KOPT-K1 (cell line): ENCODE measurements around the gene SURF4.
"Not testable (repeated sequence)": the region's sequence is repeated elsewhere in the genome, so short reads cannot be mapped to it uniquely, and the experiment has no call there.

Experiments used
- H3K27ac ChIP-seq: fragments of 200-600 bp; sonication (generic); 2 replicates; pipeline ENCODE4 v1.5.1; 2016; ENCODE audit warnings: antibody characterized with exemption, mild to moderate bottlenecking, low read depth, low read length; ENCODE audit not compliant: poor library complexity, severe bottlenecking
- H3K36me3 ChIP-seq: fragments of 200-600 bp; sonication (generic); 2 replicates; pipeline ENCODE4 v1.5.1; 2017; ENCODE audit warnings: antibody characterized with exemption, mild to moderate bottlenecking, low read length, moderate library complexity; ENCODE audit not compliant: insufficient read depth
- H3K9me3 ChIP-seq: fragments of 200-600 bp; sonication (generic); 2 replicates; pipeline ENCODE4 v1.5.1; 2017; ENCODE audit warnings: antibody characterized with exemption, low read length, mild to moderate bottlenecking; ENCODE audit not compliant: insufficient read depth, poor library complexity, severe bottlenecking

Gene SURF4

GRCh38 chr9:133404454-133405002, 28.7 kb upstream of the SURF4 start:
- Histone ChIP-seq H3K27ac (no peak overlapping the region), H3K36me3 (peaks cover 75% of the 10 kb centered on the region), H3K9me3 (no peaks in the 10 kb centered on the region)

DNA sequence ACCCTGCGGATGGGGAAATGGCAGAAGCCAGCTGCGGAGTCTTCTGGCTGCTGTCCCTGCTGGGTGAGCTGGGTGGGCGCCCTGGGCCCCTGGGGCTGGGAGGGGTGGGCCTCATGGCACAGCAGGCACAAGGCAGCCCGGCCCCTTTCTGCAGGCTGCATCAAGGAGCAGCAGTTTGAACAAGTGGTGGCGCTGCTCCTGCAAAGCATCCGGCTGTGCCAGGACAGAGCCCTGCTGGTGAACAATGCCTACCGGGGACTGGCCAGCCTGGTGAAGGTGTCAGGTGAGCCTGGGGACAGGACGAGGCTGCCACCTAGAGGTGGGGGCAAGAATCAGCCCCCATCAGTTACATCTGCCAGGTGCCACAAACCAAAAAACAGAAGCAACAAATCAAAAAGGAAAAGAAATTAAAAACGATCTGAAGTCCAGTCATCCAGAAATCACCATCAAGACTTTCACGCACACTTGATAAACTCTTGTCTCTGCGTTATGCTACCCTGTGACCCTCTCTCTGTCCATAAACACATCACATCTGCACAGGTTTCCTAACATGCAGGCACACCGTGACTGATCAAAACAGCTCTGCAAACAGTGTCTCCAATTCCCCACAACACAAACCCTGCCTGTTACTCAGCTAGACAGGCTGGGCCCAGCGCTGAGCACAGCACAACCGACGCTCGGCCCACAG, 28.1 kb upstream of the SURF4 start:
- Histone ChIP-seq H3K27ac (no peak overlapping the region), H3K9me3 (no peaks in the 10 kb centered on the region), H3K36me3 (peaks cover 69% of the 10 kb centered on the region)

DNA sequence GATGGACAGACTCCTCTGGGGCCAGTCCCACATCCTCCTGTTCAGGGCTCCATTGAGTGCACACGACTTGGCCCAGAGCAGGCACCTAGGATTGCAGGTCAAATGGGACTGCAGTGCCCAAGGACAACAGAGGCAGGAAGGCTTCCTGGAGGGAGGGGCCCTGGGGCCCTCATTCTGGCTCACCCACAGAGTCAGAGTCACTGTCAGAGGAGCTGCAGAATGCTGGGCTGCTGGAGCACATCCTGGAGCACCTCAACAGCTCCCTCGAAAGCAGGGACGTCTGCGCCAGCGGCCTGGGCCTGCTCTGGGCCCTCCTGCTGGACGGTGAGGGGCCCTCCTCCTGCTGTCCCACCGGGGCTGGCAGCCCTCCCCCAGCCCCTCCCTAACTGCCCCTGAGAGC, 26.8 kb upstream of the SURF4 start:
- Histone ChIP-seq H3K36me3 (peaks cover 59% of the 10 kb centered on the region), H3K27ac (no peak overlapping the region), H3K9me3 (no peaks in the 10 kb centered on the region)

DNA sequence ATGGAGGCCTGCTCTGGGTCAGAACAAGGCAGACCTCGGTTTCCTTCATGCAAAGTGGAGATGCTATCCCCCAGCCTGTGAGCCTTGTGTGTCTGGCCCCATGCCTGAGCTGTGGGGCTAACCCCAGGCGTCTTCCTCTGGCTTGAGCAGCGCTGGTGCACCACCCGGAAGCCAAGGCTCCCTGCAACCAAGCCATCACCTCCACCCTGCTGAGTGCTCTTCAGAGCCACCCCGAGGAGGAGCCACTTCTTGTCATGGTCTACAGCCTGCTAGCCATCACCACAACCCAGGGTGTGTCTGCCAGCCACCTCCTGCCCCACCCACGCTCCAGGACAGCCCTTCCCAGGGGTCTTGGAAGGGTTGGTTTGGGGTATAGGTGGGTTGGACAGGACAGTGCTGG, 25.7 kb upstream of the SURF4 start:
- Histone ChIP-seq H3K36me3 (peaks cover 48% of the 10 kb centered on the region), H3K9me3 (no peaks in the 10 kb centered on the region)

GRCh38 chr9:133400292-133400691, 24.4 kb upstream of the SURF4 start:
- Histone ChIP-seq H3K27ac (no peak overlapping the region), H3K36me3 (peaks cover 35% of the 10 kb centered on the region), H3K9me3 (no peaks in the 10 kb centered on the region)

More for the DNA sequence above, 25.7 kb upstream of the SURF4 start:
- H3K27ac ChIP-seq, result no peak overlapping the region

GRCh38 chr9:133397895-133398294, 22.0 kb upstream of the SURF4 start:
- Histone ChIP-seq H3K9me3 (no peaks in the 10 kb centered on the region), H3K36me3 (peaks cover 16% of the 10 kb centered on the region; the same call in 1 of the 2 replicates), H3K27ac (no peak overlapping the region)

GRCh38 chr9:133397370-133397769, 21.5 kb upstream of the SURF4 start:
- Histone ChIP-seq H3K27ac (no peak overlapping the region), H3K9me3 (no peaks in the 10 kb centered on the region), H3K36me3 (peaks cover 11% of the 10 kb centered on the region; the same call in 1 of the 2 replicates)

- Histone ChIP-seq H3K36me3 (peaks cover 6% of the 10 kb centered on the region; the same call in 1 of the 2 replicates), H3K27ac (no peak overlapping the region), H3K9me3 (no peaks in the 10 kb centered on the region)
These were observed 21.1 kb upstream of the SURF4 start for GRCh38 chr9:133396952-133397351.

- H3K36me3 ChIP-seq, result no peaks in the 10 kb centered on the region
- no peaks in the 10 kb centered on the region for H3K9me3 ChIP-seq
- H3K27ac ChIP-seq, result no peak overlapping the region
These were observed 18.9 kb upstream of the SURF4 start for GRCh38 chr9:133394687-133395271.

DNA sequence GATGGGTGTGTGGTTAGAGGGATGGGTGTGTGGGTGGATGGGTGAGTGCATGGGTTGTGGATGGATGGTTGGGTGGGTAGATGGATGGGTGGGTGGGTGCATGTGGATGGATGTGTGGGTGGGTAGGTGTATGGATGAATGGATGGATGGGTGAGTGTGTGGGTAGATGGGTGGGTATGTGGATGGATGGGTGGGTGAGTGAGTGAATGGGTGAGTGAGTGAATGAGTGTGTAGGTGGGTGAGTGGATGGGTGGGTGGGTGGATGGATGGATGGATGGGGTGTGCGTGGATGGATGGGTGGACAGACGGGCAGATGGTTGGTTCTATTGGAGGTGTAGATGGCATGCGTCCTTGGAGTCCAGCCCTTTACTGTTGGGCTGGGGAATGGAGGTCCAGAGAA, 17.5 kb upstream of the SURF4 start:
- Histone ChIP-seq H3K9me3 (no peaks in the 10 kb centered on the region), H3K36me3 (no peaks in the 10 kb centered on the region), H3K27ac (no peak overlapping the region)

DNA sequence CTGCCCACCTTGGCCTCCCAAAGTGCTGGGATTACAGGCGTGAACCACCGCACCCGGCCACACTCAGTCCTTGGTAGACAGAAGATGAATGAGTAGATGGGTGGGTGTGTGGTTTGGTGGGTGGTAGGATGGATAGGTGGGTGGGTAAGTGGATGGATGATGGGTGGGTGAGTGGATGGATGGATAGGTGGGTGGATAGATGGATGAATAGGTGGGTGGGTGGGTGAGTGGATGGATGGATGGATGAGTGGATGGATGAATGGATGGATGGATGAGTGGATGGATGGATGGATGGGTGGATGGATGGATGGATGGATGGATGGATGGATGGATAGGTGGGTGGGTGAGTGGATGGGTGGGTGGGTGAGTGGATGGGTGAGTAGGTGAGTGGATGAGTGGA, 16.4 kb upstream of the SURF4 start:
- H3K36me3 ChIP-seq, H3K27ac ChIP-seq: not testable (repeated sequence)

GRCh38 chr9:133391449-133391848, 15.6 kb upstream of the SURF4 start:
- H3K9me3 ChIP-seq, H3K36me3 ChIP-seq: not testable (repeated sequence)

More for the DNA sequence above, 16.4 kb upstream of the SURF4 start:
- not testable (repeated sequence) for H3K9me3 ChIP-seq

DNA sequence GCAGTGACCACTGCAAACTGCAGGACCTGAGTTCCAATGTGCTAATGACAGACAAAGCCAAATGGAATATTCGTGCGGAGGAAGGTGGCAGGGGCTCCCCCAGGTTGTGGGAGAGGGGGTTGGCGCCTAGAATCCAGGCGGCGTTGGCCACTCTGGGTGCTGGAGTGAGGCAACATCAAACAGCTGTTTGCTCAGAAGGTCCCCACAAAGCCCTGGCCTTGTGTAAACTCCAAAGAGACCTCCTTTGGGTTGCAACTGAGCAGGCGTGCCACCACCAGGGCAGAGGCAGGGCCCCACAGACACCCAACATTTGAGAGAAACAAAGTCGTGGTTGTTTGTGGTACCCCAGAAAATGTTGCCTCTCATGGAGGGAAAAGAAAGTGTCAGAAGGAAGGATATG, 14.9 kb upstream of the SURF4 start:
- Histone ChIP-seq H3K27ac (no peak overlapping the region), H3K9me3 (no peaks in the 10 kb centered on the region), H3K36me3 (no peaks in the 10 kb centered on the region)

More at GRCh38 chr9:133391449-133391848, 15.6 kb upstream of the SURF4 start:
- not testable (repeated sequence) for H3K27ac ChIP-seq

- no peak overlapping the region for H3K27ac ChIP-seq
- no peaks in the 10 kb centered on the region for H3K36me3 ChIP-seq
- H3K9me3 ChIP-seq, result no peaks in the 10 kb centered on the region
These were observed 13.7 kb upstream of the SURF4 start for GRCh38 chr9:133389562-133389961.

DNA sequence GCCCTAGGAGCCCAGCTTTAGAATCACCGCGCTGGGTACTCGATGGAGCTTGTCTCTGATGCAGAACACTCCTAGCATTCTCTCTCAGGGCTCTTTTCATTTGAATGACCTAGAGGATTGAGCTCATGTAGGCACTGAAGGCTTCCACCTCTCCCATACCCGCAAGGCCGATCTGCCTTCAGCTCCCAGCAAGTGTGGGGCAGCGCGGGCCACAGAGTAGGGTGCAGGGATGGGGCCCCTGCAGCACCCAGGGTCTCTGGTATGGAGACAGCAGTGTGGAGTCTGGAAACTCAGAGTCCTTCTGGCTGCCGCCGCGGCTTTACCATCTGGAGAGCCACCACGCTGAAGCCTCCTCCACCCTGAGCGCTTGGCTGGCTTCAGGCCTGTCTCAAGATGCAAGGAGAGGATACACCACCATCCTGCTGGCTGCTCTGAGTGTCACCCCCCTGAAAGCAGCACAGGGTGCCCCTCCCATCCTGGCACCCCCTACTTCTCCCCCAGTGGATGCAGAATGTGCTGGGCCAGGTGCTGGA, 13.2 kb upstream of the SURF4 start:
- no peak overlapping the region for H3K27ac ChIP-seq
- no peaks in the 10 kb centered on the region for H3K36me3 ChIP-seq

More for the DNA sequence above, 13.2 kb upstream of the SURF4 start:
- H3K9me3 ChIP-seq, result no peaks in the 10 kb centered on the region
